HG02981 (cell line): ENCODE results near the gene CAMK1D.
"Not testable (repeated sequence)": the region's sequence is repeated elsewhere in the genome, so short reads cannot be mapped to it uniquely, and the experiment has no call there.

Source experiments
- ATAC-seq: cut with Tn5 transposase; IDR thresholded peaks from one replicate; pipeline ENCODE4 v1.9.1; 2021; ENCODE audit warnings: mild to moderate bottlenecking, moderate library complexity; ENCODE audit not compliant: unreplicated experiment

The CAMK1D gene

DNA sequence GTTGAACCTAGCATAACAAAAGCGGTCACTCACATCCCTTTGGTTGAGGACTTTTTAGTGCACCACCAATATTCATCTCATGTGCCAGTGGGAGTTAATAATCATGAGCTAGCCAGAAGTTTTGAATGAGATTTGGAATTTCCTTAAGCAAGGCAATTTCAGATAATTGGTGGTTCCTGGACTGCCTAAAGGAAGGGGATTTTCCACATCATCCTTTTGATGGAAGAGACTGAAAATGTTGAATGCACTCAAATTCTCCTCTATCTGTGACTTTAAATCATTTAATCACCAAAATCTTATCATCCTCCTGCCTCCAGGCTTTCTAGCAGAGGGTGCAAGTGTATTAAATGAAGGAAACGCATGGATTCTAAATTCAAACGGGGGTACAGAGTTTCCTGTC, 391.5 kb downstream of the CAMK1D start:
- ATAC-seq: no peak

DNA sequence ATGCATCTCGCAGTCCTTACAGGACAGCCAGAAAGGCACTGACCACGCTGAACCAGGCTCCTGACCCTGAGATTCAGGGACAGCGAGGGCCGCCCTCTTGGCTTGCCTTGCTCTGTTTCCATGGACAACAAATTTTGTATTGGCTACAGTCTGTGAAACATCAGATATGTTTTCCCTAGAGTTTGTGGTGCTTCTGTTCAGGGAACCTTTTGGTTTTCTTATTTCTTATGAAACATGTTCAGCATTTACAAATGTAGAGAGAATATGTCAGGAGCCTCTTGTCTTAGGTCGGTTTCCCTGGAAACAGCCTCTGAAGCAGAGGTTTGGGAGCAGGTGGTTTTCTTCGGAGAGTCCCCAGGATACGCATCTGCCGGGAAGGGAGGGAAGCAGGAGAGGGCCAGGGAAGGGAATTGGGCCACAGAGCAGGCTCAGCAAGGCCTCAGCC, 392.0 kb downstream of the CAMK1D start:
- ATAC-seq: no peak

DNA sequence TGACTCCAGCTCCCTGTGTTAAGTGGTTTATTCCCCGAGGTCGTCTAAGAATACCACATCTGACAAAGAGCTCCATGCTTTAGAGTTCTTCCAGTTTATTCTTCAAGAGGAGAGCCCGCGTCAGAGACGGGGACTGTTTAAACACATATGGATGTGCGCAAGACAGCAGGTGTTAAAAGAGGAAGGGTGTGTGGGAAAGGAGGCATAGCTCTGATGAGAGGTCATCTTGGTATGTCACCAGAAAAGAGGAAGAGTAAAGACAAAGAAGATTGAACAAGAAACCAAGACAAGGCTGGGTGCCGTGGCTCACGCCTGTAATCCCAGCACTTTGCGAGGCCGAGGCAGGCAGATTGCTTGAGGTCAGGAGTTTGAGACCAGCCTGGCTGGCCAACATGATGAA, 393.4 kb downstream of the CAMK1D start:
- ATAC-seq: no peak

DNA sequence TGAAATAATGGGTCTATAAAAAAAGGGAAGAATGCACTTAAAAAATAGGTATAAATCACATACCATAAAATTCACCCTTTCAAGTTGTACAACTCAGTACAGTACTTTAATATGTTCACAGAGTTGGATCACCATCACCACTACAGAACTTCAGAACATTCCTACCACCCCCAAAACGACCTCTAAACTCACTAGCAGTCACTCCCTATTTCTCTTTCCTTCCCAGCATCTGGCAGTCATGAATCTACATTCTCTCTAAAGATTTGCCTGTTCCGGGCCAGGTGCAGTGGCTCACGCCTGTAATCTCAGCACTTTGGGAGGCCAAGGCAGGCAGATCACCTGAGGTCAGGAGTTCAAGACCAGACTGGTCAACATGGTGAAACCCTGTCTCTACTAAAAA, 394.1 kb downstream of the CAMK1D start:
- ATAC-seq: not testable (repeated sequence)

DNA sequence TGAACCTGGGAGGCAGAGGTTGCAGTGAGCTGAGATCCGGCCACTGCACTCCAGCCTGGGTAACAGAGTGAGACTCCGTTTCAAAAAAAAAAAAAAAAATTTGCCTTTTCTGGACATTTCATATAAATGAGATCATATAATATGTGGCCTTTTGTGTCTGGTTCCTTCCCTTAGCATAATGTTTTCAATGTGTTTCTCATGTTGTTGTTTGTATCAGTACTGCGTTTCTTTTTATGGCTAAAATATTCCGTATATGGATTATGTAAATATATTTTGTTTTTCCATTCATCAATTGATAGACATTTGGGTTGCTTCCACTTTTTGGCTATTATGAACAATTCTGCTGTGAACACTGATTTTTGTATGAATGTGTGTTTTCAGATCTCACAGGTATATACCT, 394.6 kb downstream of the CAMK1D start:
- no peak for ATAC-seq

DNA sequence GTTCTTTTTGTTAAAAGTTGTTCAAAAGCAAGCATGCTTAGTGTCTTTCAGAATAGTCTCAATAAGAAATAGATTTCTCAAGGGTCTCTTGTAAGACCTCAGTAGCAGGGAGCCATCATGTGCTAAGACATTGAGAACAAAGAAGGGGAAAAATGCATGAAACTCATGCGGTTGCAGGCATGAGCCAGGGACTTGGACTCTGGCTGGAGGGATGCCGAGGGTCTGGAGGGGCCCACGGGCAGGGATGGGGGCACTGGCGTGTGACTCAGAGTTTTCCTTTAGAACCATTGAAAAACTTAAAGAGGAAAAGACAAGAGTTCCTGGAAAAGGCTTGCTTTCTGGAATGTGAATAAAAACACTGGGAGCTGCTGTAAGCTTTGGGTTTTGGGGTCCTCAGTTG, 398.8 kb downstream of the CAMK1D start:
- no peak for ATAC-seq

DNA sequence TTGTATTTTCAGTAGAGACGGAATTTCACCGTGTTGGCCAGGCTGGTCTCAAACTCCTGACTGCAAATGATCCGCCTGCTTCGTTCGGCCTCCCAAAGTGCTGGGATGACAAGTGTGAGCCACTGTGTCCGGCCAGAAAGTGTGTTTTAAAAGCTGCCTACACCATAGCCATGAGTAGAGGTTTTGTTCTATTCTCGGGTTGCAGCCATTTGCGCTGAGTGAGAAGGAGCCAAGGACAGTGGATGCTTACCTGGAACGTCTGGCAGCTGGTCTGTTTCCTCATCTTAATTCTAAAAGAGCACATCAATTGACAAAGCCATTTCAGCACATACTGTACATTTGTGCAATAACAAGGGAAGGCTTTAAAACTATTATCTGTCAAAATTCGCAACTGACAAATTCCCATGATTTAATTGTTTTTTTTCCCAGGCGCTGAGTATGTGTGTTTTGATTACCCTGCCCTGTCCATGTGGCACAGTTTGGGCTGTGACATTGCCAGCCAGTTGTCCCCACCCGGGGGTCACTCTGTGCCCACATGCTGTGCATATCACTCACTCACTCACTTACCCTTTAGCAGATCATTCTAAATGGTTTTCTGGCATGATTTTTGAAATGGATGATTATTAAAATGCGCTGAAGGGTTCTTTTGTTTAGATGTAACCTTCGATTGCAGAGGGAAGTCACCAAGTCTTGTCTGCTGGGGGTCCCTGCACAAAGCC, 400.6 kb downstream of the CAMK1D start:
- ATAC-seq: no peak

DNA sequence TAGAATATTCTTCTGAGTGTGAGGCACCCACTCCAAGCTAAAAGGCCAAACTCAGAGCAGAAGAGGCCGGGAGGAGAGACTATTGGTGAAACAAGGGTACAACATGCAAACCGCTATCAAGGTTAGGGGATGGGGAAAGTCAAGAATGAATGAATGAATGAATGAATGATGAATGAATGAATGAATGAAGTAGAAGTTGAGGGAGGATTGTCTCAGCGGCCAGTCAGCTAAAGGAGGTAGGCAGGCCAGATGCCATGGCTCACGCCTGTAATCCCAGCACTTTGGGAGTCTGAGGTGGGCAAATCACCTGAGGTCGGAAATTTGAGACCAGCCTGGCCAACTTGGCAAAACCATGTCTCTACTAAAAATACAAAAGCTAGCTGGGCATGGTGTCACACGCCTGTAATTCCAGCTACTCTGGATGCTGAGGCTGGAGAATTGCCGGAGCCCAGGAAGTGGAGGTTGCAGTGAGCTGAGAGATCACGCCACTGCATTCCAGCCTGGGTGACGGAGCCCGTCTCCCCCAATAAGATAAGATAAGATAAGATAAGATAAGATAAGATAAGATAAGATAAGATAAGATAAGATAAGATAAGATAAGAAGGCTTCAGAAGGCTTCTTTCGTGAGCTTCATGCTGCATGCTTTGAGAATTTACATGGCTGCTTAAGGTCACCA, 401.3 kb downstream of the CAMK1D start:
- ATAC-seq: no peak

DNA sequence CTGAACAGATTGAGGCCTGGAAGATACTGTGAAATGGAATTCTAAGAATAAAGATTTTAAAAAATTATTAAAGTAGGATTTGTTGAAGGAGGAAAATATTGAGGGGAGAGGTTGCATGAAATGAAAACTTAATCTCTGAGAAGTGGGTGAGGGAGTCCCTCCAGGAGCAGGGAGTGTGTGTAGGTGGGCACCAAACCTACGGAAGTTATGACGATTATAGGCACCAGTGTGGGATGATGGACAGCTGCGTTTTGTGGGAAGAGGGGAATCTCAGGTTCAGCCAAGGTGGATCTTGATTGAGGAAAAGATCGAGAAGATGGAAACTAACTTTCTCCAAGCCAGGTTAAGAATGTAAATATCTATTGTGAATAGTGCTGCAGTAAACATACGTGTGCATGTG, 405.7 kb downstream of the CAMK1D start:
- no peak for ATAC-seq

DNA sequence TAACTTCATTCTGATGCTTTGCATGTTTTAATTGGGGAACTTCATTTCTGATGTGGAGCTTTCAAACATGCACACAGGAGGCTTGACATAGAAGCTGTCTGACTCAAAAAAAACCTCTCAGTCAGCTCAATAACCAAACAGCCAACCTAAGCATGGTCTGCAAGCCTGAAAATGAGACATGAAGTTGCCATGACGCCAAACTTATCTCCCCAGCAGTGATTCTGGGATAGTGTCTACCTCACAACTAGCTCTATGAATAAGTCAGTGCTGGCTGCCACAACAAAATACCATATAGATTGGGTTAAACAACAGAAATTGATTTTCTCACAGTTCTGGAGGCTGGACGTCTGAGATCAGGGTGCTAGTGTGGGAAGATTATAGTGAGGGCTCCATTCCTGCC, 408.0 kb downstream of the CAMK1D start:
- no peak for ATAC-seq

DNA sequence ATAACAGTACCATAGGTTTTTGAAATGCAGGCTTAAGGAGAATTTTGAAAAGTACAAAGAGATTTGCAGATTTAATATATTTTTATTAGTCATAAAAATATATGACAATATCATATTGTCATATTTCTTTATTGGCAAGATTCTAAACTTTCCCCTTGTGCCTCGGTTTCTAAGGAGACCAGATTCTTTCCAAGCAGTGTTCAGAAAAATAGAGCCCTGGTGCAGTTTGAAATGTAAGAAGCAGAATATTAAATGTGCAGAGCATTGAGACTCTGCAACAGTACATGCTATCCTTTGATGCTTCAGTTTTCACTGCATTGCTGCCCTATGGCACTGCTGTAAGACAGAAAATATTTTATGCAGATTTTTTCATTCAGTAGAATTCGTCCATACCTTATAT, 408.9 kb downstream of the CAMK1D start:
- ATAC-seq: no peak

DNA sequence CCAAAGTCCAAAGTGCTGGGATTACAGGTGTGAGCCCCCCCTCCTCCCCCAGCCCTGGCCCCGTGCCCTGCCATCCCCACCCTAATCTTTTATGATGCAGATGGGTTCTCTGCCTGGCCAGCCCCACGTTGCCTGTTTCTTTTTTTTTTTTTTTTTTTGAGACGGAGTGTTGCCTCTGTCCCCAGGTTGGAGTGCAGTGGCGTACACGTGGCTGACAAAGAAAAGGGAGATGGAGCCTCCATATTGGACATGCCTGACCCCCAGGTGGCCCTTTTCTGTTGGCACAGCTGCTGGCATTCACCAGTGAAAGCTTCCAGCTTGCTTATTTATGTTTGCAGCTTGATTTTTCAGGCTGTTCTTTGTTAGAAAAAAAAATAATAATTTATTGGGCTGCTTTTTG, 416.9 kb downstream of the CAMK1D start:
- ATAC-seq: no peak

DNA sequence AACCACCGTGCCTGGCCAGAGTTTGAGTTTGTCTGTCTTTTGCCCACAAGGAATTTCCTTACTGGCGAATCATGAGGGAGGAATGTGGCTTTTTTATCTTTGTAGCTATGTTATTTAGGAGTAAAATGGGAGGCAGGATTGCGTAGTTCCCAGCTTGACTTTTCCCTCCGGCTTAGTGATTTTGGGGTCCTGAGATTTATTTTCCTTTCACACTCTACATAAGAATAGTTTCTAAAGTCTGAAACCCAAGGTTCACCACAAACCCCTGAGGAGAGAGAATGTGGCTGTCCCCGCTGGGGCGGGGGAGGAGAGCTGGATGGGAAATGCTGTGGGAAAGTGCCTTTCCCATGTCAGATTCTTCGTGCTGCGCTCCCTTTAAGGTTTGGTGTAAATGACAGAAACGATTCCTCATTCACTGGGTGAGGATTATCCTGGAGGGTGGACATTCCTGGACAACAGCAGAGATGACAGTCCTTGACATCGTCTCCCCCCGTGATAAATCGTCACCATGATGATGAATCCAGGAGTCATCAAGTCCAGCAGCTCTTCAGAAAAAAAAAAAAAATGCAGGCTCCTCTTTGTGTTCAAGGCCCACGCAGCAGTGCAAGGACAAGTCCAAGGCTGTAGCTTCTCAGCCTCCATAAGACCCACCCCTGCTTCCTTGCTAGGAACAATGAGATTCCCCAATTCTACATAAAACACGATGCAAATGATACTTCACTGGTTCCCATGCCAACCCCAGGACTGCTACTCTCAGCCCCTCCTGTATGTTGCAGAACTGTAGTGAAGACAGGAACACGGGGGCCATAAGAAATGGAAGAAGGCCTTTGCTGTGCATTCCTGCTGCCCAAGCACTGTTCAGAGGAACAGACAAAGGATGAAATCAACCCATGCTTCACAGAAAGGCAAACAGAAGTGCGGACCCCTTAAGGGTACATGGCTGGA, 419.1 kb downstream of the CAMK1D start:
- no peak for ATAC-seq

DNA sequence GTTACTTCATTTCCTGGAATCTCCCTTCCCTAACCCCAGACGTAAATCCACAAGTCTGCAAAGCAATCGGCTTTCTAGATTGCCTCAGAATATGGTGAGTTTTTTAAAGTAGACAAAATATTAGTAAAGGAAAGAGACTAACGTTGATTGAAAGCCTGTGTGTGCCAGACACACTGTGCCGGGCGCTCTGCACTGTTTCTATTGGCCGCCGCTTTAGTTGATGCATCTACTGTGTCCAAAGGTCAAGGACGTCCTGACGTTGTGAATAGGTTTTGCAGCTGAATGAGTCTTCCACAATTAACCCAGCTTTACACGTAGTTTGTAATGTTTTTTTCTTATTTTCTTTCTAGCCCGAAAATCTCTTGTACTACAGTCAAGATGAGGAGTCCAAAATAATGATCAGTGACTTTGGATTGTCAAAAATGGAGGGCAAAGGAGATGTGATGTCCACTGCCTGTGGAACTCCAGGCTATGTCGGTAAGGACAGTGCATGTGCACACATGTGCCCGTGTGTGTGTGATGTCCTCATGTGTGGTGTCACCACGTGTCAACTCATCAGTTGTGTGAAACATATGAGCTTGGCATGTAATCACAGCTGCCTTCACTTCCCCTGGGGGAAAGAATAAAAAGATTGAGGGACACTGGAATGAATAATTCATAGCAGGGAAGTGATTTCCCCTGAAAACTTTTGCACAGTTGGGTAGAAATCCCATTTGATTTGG, 420.1 kb downstream of the CAMK1D start:
- no peak for ATAC-seq

DNA sequence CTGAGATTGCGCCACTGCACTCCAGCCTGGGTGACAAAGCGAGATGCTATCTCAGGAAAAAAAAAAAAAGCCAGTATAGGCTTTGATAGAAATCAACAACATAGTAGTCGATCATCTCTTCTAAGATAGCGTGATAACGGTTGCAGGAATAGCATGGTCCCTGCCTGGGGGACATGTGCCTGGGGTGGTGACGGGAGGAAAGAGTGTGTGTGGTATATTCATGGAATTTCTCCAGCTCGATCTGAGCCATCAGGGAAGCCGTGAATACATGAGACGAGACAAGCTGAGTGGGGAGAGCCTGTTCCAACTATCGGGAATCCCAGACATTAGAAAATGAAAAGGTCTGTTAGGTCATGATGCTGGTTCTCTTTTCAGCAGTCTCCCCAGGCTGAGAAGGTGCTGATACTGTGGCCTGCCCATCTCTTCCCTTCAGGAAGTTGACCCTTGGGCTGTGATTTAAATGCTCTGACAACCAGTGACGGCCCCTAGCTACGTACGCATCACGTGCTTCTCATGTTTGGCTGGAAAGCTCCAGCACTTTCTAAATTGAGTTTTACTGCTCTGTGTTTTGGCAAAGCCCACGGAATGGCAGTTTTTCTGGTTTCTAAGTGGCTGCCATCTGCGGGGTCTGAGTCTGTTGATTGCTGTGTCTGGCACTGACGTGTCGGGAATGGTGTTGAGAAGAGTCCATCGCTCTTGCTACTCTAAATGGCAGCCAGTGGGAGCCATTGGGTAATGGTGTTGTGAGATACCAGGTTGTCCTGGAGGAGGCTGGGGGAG, 422.8 kb downstream of the CAMK1D start:
- ATAC-seq: no peak

DNA sequence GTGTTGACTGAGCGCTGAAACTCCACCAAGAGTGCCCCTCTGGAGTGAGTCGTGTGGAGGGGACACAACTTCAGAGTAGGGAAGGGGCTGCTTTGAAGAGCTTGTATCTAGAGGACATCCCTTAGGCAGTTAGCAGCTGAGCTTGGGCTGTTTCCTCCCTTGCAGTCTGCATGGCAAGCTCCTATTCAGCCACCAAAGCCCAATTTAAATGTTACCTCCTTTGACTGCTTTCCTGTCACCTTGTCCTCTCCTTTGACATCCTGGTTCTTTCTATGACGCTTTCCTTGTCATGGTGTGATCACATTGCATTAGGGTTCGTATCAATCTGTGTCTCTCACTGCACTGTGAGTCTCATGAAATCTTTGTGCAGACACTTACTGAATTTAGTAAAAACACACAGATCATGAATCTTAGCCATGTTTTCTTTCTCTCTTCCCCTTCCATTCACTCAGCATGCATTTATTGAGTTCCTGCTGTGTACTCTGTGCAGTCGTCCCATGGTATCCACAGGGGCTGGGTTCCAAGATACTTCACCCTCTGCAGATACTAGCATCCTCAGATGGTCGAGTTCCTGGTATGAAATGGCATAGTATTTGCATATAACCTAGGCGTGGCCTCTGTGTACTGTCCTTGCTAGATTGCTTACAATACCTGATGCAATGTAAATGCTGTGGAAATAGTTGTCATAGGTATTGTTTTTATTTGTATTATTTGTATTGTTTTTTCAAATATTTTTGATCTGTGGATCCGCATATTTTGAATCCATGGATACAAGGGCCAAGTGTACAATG, 423.6 kb downstream of the CAMK1D start:
- ATAC-seq: no peak

DNA sequence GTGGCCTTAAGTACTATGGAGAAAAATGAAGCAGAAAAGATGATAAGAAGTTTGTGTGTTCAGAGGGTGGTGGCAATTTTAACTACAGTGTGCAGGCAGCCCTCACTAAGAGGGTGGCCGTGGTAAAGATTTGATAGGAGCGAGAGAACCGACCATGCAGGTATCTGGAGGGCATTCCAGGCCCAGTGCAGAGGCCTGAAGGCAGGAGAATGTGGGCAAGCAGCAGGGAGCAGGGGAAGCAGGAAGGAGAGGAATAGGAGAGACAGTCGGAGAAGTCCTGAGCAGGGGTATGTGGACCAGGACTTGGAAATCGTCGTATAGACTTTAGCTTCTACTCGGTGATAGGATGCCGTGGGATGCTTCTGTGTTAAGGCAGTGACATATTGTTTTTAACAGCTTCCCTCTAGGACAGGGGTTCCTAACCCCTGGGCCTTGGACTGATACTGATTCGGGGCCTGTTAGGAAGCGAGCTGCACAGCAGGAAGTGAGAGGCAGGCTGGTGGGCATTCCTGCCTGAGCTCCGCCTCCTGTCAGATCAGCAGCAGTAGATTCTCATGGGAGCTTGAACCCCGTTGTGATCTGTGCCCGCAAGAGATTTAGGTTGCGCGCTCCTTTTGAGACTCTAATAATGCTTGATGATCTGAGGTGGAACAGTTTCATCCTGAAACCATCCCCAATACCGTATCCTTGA, 425.0 kb downstream of the CAMK1D start:
- no peak for ATAC-seq

DNA sequence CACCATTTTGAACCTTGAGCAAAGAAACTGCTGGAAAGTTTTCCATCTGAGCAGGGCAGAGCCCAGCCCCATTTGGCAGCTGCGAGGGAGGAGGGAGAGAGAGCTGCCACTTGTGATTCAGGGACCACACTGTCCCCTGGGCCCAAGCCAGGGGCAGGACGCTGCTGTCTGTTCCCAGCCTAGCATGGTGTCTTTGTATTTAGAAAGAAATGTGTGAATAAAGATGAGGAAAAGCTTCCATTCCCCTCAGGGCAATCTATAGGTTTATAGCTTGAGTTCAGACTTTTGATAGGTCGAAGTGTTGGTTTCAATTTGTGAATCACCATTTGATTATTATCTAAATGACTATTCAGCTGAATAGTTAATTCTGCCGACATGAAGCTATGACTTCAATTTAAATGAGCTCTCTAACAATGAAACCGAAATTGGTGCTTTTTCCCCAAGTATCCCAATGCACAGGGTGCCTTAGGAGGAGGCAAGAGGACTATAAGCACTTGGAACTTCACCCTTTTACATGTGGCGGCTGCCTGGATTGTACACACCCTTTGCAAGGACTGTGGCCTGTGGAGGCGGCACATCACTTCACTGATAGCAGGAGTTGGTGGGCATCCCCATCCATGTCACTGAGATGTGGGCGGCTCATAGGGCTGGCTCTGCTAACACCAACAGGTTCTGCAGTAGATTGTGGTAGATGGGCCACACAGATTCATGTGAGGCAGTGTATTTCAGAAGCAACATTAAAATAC, 428.7 kb downstream of the CAMK1D start:
- no peak for ATAC-seq
